HG03558 (cell line): ENCODE results near the gene TTC13.

ENCODE experiments used
- ATAC-seq: cut with Tn5 transposase; IDR thresholded peaks from one replicate; pipeline ENCODE4 v1.9.1; 2021; ENCODE audit warnings: moderate number of reproducible peaks; ENCODE audit not compliant: unreplicated experiment; ENCODE audit errors: extremely low read depth

TTC13 gene

DNA sequence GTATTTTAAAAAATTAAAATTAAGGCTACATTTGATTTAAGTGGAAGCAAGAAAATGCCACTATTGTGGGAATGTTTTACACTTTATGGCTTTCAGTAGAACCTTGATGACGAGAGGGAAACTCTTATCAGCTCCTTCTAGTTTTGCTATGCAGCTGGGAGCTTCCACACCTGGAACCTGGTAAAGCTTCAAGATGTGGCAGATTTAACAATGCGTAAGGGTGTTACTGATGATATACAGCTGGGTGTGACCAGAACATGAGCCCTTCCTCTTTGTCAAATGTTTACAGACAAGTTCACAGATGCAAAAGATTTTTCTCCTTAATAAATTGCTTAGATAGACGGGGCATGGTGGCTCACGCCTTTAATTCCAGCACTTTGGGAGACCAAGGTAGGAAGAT, 20.3 kb downstream of the TTC13 start:
- ATAC-seq = no peak

DNA sequence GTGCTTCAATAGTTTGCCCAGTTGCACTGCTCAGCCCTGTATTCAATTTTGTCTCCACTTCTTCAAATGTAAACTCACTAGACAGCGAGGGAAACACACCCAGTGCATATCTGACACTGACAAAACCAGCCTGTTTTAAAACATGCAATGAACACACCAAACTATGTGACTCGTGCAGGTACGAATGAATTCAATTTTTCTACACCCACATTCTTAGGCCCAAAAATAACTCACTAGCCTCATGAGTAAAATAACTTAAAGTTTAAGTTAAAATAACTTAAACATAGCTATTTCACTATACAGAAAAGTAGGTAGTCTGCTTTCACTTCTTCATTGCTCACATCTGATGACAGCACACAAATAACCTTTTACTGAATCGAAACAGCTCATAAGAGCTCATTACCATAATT, 21.1 kb downstream of the TTC13 start:
- ATAC-seq = peak; percentile 67

GRCh38 chr1:230950404-230950803, 28.3 kb downstream of the TTC13 start:
- ATAC-seq = no peak

GRCh38 chr1:230948903-230949302, 29.8 kb downstream of the TTC13 start:
- no peak for ATAC-seq

DNA sequence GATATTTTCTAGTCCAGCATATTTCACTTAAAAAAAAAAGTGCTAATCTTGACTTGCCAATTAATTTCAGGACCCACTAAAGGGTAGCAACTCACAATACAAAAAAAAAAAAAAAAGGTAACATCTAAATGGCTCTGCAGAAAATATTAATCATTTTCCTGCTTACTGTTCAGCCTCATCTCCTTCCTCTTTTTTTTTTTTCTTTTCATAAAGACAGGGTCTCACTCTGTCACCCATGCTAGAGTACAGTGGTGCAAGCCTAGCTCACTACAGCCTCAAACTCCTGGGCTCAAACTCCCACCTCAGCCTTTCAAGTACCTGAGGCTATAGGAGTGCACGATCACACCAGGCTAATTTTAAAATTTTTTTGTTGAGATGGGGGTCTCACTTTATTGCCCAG, 30.4 kb downstream of the TTC13 start:
- no peak for ATAC-seq

DNA sequence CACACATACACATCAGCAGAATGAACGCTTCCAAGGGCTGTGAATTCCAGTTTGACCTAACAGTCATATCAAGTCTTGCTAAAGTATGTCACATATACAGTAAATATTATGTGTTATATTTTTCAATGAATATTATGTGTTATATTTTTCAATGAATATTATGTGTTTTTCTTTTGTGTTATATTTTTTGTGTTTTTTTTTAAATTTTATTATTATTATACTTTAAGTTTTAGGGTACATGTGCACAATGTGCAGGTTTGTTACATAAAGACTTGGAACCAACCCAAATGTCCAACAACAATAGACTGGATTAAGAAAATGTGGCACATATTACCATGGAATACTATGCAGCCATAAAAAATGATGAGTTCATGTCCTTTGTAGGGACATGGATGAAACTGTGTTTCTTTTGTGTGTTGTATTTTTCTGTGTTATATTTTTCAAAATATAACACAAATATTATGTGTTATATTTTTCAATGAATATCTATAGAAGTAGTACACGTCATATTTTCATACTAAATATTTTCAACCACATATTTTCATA, 35.5 kb downstream of the TTC13 start:
- no peak for ATAC-seq

DNA sequence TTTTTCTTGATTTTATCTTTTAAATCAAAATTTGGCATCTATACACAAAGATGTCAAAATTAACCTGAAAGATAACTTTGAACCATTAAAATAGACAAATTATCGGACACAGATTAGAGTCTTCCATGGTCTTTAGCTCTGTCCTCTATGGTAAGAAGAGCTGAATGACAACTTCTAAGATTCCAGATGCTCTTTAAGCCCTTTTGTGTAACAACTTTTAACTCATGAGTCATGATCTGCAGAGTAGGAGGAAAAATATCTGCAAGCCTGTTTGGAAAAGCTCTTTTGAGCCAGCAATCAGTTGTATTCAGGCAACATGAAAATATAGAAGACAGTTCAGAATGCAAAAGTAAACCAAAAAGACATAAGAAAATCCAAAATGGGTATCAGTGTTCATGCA, 37.8 kb downstream of the TTC13 start:
- ATAC-seq = no peak

DNA sequence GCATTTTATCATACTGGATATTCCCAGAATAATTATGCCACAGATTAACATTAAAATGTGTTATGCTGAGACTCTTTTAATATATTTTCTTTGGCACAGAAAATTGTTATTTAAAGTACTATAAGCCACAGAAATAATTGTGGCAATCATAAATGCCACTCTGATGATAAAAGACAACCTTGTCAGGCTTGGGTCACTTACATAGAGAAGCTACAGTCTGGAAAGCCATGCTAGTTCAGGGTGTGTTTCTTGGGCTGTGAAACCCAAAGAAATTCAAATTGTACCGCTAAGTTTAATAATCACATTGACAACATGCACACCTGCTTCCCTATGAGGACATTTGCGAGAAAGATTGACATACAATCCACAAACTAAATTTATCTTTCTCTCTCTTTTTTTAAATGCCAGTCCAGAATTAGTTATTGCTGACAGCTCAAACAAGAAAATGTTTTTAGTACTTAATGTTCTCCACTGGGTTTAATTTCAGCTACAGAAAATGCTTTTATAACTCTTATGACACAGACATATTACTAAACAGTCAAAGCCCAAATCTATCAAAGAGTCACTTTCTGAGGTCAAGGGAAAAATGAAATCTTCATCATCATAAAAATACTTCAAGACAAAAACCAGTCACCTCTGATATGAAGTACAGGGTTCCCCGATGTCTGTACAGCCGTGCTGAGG, 38.7 kb downstream of the TTC13 start:
- ATAC-seq = no peak

GRCh38 chr1:230938924-230939368, 39.7 kb downstream of the TTC13 start:
- ATAC-seq = no peak

DNA sequence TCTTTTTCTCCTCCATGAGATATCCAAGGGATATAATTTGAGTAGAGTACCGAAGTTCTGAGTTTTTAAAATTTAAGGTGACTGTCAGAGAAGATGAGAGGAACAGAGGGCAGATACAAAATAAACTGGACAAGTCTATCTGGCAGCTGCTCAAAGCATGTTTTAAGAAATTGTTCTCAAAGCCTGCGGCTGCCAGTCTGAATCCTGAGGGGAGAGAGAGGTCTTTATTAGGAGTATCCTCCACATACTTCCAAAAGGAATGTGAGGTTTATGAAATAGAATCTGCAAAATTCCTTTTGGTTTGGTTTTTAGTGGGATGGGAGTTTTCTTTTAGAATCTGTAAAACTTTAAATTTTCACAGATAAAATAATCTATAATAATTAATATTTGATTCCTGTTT, 41.3 kb downstream of the TTC13 start:
- no peak for ATAC-seq

DNA sequence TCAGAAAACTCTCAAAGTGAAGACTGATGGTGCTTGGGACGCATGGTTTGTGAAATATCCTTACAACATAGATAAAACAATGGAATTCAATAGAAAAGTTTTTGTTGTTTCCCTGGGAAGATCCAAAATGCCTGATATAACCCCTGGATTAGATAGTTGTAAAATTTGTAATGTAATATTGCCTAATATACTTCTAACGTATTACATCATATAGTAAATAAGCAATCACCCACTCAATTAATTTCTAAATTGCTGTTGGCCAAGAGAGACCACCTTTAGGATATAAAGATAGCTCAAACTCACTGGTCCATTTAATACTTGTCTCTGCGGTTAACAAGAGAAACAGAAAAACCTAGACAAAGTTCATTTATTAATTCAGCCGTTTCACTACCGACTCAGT, 42.2 kb downstream of the TTC13 start:
- ATAC-seq = no peak

DNA sequence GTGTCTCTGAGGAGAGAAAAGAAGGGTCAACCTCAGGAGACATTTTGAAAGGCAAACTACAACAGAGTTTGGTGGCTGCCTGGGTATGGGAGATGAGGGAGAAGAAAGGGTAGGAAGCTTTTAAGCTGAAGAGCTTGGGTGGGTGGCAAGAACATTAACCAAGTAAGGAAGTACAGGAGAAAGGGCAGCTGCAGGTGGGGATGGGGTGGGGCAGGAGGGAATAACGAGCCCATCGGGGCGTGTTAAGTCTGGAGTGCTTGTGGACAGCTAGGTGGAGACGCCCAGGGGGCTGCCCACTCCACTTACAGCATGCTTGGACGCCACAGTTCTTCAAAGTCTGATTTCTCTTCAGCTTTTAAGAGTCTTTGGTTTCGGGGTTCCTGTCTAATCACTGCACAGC, 42.8 kb downstream of the TTC13 start:
- no peak for ATAC-seq

DNA sequence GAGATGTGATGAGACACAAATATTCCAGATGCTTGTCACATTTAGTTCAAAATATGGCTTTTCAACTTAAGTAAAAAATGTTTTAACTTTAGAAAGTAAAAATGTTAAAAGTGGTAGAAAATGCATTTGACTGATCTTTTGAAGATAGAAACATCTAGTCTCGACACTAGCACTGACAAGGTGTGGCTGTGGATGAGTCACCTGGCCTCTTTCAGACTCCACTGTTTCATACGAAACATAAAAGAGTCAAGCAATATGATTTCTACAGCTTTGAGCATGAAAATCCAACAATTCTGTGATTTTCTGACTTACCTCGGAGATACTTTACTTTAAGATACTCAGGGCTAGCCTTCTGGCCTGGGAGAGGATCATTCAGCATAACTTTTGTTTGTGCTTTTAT, 47.7 kb downstream of the TTC13 start:
- ATAC-seq = no peak

DNA sequence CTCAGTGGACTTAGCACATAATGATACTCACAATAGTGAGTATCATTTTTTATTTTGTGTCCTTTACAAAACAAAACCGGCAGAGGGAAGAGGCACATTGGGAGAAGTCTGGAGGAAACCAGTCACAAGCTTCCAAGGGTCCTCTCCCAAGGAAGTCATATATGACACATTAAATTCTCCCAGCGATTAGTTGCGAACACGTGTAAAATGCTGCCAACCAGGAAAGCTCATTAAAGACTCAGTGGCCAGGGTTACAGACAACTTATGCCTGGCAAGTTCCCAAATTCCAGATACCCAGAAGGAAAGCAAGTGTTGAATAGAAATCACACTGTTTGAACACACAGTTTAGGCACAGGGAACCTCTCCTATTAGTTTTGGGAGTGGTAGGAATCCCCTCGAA, 52.5 kb downstream of the TTC13 start:
- ATAC-seq = no peak

DNA sequence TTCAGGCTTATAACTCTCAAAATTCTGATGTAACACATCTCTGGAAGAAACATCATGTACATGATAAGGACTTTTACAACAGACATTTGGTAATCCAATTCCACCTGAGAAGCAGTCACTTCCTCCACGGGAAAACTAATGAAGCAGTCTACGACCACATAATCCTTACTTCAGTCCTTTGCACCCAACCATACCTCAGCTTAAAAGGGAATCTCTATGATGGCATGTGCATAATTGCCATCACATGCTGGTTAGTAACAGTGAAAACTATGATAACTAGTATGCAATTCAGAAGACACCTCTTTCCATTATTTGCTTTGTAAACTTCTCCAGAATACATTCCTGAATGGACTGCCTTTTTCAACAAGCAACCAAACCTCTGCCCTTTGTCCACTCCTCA, 53.1 kb downstream of the TTC13 start:
- no peak for ATAC-seq

GRCh38 chr1:230923176-230923575, 55.5 kb downstream of the TTC13 start:
- ATAC-seq = no peak

DNA sequence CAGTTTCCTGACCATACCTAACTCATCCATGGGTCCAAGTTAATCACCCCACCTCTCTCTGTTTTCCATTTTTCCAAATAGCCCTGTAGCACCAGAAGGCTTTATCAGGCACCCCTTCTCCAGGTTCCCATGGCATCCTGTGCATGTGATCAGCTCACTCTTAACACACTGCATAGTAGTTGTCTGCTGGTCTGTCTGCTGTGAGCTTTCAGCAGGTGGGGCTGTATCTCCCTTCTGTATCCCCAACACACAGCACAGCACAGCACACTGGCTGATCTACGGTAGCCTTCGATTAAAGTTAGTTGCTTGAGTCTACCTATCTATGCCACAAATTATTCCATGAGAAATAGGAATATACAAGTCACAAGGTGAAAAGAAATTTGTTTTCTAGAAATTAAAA, 56.0 kb downstream of the TTC13 start:
- ATAC-seq = no peak

GRCh38 chr1:230919207-230919606, 59.5 kb downstream of the TTC13 start:
- no peak for ATAC-seq

- ATAC-seq = no peak
Measured at GRCh38 chr1:230917284-230918135, 61.2 kb downstream of the TTC13 start.

DNA sequence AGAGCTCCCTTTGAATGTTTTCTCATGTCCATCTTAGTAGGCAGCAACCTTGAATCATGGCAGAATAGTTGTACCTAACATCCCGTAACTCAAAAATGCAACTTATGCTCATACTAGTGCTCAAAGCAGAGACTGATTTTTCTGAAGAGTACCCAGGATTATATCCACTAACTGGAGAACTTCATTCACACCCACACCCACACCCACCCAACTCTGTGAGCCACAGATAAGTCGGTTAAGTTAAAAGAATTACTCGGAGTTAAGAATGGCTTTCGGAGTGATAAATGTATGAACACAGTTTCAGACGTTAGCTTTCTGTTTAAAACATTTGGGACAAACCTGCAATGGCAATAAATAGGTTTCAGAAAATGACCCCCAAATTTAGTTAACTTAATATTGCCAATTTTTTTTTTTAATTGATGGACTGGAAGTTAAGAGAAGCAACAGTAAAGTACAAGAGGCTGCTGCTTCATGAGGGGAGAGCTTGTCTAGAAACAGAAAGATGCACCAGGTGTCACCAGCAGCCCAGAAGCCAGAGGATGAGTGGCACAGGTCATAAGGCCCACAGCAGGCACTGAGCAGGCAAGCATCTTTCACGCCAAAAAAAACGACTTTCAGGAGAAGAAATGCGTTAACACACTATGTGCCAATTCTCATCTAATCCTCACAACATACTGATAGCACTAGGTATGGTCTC, 61.9 kb downstream of the TTC13 start:
- ATAC-seq = no peak

DNA sequence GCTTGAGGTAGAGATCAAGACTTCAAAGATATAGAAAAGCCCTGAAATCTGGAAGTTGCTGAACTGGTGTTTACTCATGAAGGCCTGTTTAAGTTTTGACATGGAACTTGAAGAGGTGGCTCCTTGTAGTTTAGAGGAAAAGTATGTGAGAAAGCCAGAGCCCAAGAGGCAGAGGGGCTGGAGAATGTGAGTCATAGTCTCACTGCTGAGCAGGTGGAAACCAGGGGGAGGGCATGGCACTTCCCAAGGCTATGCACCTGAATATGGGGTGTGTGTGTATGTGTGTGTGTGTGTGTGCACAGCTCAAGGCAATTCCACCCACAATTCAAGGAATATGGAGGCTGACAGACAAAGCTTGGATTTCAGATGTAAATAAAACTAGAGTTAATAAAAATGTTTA, 63.6 kb downstream of the TTC13 start:
- no peak for ATAC-seq
